ENCODE results near the gene AQP6.

The AQP6 gene

DNA sequence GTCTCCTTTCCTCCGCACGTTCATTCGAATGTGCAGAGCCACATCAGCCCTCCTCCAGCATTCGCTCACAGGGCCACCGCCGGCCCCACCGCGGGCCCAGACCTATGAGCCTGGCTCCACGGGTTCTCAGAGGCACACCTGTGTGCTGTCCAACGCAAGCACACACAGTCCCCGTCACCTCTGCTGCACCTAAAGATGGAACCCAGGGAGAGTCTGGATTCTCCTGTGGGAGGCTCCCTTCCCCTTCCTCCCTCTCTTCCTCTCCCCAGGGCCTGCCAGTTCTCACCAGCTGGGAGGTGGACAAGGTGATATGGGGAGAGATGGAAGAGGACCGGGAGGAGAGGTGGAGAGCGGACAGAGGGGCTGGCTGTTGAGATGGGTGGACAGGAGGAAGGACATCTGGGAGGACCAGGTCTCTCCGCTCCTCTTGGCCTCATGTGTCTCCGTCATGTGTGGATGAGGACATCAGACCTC, 4.9 kb upstream of the AQP6 start:
- peaks cover 59% of the 10 kb centered on the region for H3K27me3 ChIP-seq (ENCODE audit: insufficient read depth, low read length)
- no peak overlapping the region for H3K9ac ChIP-seq (ENCODE audit: low read depth, low read length)

DNA sequence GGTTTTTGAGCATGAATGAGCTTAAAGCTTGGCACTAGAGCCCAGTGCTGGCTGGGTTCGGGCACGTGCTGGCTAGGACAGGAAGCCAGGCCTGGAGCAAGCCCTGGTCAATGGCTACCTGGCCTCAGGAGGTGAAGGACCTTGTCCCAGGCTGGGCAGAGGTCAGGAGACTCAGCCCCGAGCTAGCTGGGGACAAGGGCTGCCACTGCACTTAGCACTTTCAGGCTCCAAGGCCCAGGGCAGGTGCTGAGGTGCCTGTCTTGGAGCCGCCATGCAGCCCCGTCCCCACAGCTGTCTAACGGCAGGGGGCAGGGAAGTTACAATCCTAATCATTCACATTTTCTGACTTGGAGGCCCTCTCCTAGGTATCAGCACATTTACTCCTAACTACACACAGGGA, 4.3 kb upstream of the AQP6 start:
- no peak overlapping the region for H3K27ac ChIP-seq (ENCODE audit: low read depth, low read length)
- peaks cover 59% of the 10 kb centered on the region for H3K27me3 ChIP-seq (ENCODE audit: insufficient read depth, low read length)
- peaks cover 7% of the 10 kb centered on the region; the same call in 1 of the 2 replicates for H3K4me1 ChIP-seq (ENCODE audit: insufficient read depth, low read length)
- H3K36me3 ChIP-seq (ENCODE audit: insufficient read depth, low read length) = no peaks in the 10 kb centered on the region
- WGBS = 81% methylated on average over 6 of the region's 6 CpGs
- no peak overlapping the region for H3K4me3 ChIP-seq (ENCODE audit: low read length)
- no peak overlapping the region for H3K9ac ChIP-seq (ENCODE audit: low read depth, low read length)
- H3K9me3 ChIP-seq (ENCODE audit: insufficient read depth, low read depth, low read length) = no peaks in the 10 kb centered on the region

More for the DNA sequence above, 4.9 kb upstream of the AQP6 start:
- Histone ChIP-seq H3K4me1 (ENCODE audit: insufficient read depth, low read length) (peaks cover 7% of the 10 kb centered on the region), H3K4me3 (ENCODE audit: low read length) (peak overlapping the region; percentile 51), H3K27ac (ENCODE audit: low read depth, low read length) (no peak overlapping the region), H3K9me3 (ENCODE audit: insufficient read depth, low read depth, low read length) (no peaks in the 10 kb centered on the region), H3K36me3 (ENCODE audit: insufficient read depth, low read length) (no peaks in the 10 kb centered on the region)
- WGBS = 47% methylated on average over 15 of the region's 15 CpGs

- Histone ChIP-seq H3K4me1 (ENCODE audit: insufficient read depth, low read length) (peaks cover 7% of the 10 kb centered on the region; the same call in 1 of the 2 replicates), H3K27me3 (ENCODE audit: insufficient read depth, low read length) (peaks cover 54% of the 10 kb centered on the region)
- WGBS = 96% methylated on average over 5 of the region's 5 CpGs
These were observed 3.7 kb upstream of the AQP6 start for GRCh38 chr12:49969027-49969426.

DNA sequence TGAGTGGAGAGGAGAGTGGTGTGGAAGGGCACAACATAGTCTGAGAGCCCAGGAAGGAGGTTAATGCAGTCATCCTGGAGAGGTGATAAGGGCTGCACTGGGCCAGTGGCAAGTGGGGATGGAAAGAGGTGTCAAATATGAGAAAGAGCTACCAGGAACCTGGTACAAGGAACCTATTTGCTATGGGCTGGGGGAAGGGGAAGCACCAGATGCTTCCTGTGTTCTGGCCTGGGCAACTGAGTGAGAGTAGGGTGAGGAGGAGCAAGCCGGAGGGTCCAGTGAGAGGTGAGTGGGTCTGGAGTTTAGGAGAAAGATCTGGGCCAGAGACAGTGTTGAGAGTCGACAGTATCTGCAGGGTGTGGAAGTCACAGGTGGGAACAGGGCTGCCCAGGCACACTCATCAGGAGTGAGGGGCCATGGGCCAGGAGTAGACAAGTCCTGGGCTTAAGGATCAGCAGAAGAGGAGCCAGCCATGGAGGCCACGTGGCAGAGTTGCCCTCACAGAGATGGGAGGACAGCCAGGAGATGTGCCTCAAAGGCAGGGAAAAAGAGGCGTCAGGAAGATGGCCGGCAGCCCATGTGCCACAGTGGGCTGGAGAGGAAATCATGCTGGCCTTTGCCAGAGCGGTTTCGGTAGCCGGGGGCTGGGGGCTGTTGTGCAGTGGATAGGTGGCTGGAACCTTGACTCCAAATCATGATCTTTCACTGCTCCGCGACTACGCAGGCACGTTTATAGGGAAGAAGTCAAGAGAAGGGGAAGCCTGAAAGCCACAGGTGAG, 2.9 kb upstream of the AQP6 start:
- Histone ChIP-seq H3K27me3 (ENCODE audit: insufficient read depth, low read length) (peaks cover 47% of the 10 kb centered on the region), H3K27ac (ENCODE audit: low read depth, low read length) (no peak overlapping the region), H3K9ac (ENCODE audit: low read depth, low read length) (no peak overlapping the region), H3K9me3 (ENCODE audit: insufficient read depth, low read depth, low read length) (no peaks in the 10 kb centered on the region), H3K36me3 (ENCODE audit: insufficient read depth, low read length) (no peaks in the 10 kb centered on the region), H3K4me1 (ENCODE audit: insufficient read depth, low read length) (peaks cover 7% of the 10 kb centered on the region; the same call in 1 of the 2 replicates), H3K4me3 (ENCODE audit: low read length) (no peak overlapping the region)
- WGBS = 90% methylated on average over 12 of the region's 12 CpGs

More at GRCh38 chr12:49969027-49969426, 3.7 kb upstream of the AQP6 start:
- Histone ChIP-seq H3K4me3 (ENCODE audit: low read length) (no peak overlapping the region), H3K9me3 (ENCODE audit: insufficient read depth, low read depth, low read length) (no peaks in the 10 kb centered on the region), H3K9ac (ENCODE audit: low read depth, low read length) (no peak overlapping the region), H3K27ac (ENCODE audit: low read depth, low read length) (no peak overlapping the region), H3K36me3 (ENCODE audit: insufficient read depth, low read length) (no peaks in the 10 kb centered on the region)

- no peaks in the 10 kb centered on the region for H3K36me3 ChIP-seq (ENCODE audit: insufficient read depth, low read length)
- H3K4me3 ChIP-seq (ENCODE audit: low read length) = no peak overlapping the region
- H3K4me1 ChIP-seq (ENCODE audit: insufficient read depth, low read length) = peaks cover 7% of the 10 kb centered on the region; the same call in 1 of the 2 replicates
- H3K9ac ChIP-seq (ENCODE audit: low read depth, low read length) = no peak overlapping the region
- WGBS = 79% methylated on average over 10 of the region's 10 CpGs
- H3K27ac ChIP-seq (ENCODE audit: low read depth, low read length) = no peak overlapping the region
- H3K27me3 ChIP-seq (ENCODE audit: insufficient read depth, low read length) = peaks cover 47% of the 10 kb centered on the region
- H3K9me3 ChIP-seq (ENCODE audit: insufficient read depth, low read depth, low read length) = no peaks in the 10 kb centered on the region
These were observed 2.1 kb upstream of the AQP6 start for GRCh38 chr12:49970658-49971057.

- 90% methylated on average over 6 of the region's 6 CpGs for WGBS
- Histone ChIP-seq H3K9me3 (ENCODE audit: insufficient read depth, low read depth, low read length) (no peaks in the 10 kb centered on the region), H3K27me3 (ENCODE audit: insufficient read depth, low read length) (peaks cover 45% of the 10 kb centered on the region), H3K27ac (ENCODE audit: low read depth, low read length) (no peak overlapping the region), H3K36me3 (ENCODE audit: insufficient read depth, low read length) (no peaks in the 10 kb centered on the region), H3K9ac (ENCODE audit: low read depth, low read length) (no peak overlapping the region), H3K4me3 (ENCODE audit: low read length) (no peak overlapping the region), H3K4me1 (ENCODE audit: insufficient read depth, low read length) (peaks cover 7% of the 10 kb centered on the region; the same call in 1 of the 2 replicates)
These were observed 1.6 kb upstream of the AQP6 start for GRCh38 chr12:49971141-49971540.

DNA sequence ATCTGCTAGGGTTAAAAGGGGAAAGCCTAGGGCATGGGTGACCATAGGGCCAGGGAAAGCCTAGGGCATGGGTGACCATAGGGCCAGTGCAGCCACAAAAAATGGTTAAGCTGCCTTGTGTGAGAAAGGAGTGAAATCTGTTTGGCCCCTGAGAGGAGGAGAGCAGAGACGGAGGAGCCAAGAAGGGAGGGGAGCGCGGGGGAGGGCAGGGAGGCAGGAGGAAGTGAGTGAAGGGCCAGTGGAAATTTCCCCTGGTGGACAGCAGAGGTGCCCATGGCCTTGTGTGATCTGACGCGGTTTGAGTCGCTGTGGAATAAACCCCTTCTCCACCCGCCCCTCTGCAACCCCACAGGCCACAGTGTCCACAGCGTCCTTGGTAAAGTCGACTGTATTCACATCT, 618 bp upstream of the AQP6 start:
- no peak overlapping the region for H3K9ac ChIP-seq (ENCODE audit: low read depth, low read length)
- H3K4me3 ChIP-seq (ENCODE audit: low read length) = no peak overlapping the region
- no peaks in the 10 kb centered on the region for H3K4me1 ChIP-seq (ENCODE audit: insufficient read depth, low read length)
- H3K27ac ChIP-seq (ENCODE audit: low read depth, low read length) = no peak overlapping the region
- no peaks in the 10 kb centered on the region for H3K9me3 ChIP-seq (ENCODE audit: insufficient read depth, low read depth, low read length)
- H3K36me3 ChIP-seq (ENCODE audit: insufficient read depth, low read length) = no peaks in the 10 kb centered on the region
- WGBS = 91% methylated on average over 9 of the region's 9 CpGs
- peaks cover 38% of the 10 kb centered on the region for H3K27me3 ChIP-seq (ENCODE audit: insufficient read depth, low read length)

DNA sequence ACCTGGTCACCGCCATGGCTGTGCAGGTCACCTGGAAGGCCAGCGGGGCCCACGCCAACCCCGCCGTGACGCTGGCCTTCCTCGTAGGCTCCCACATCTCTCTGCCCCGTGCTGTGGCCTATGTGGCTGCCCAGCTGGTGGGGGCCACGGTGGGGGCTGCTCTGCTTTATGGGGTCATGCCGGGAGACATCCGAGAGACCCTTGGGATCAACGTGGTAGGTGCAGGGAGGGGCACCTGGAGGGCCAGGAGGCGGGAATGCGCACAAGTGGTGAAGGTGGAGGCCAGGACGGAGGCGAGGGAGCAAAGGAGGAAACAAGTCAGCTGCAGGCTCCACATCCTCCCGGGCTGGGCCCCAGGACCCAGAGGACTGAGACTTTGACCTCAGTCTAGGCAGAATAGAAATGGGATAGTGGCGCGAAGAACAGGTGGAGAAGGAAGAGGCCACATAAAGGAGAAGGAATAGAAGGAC, 649 bp downstream of the AQP6 start:
- no peak overlapping the region for H3K27ac ChIP-seq (ENCODE audit: low read depth, low read length)
- H3K9ac ChIP-seq (ENCODE audit: low read depth, low read length) = no peak overlapping the region
- H3K4me1 ChIP-seq (ENCODE audit: insufficient read depth, low read length) = no peaks in the 10 kb centered on the region
- WGBS = 91% methylated on average over 19 of the region's 19 CpGs
- H3K27me3 ChIP-seq (ENCODE audit: insufficient read depth, low read length) = peaks cover 28% of the 10 kb centered on the region
- no peaks in the 10 kb centered on the region for H3K9me3 ChIP-seq (ENCODE audit: insufficient read depth, low read depth, low read length)
- H3K4me3 ChIP-seq (ENCODE audit: low read length) = no peak overlapping the region
- no peaks in the 10 kb centered on the region for H3K36me3 ChIP-seq (ENCODE audit: insufficient read depth, low read length)

GRCh38 chr12:49974231-49974675, 1.5 kb downstream of the AQP6 start:
- Histone ChIP-seq H3K4me3 (ENCODE audit: low read length) (no peak overlapping the region), H3K9ac (ENCODE audit: low read depth, low read length) (no peak overlapping the region), H3K27ac (ENCODE audit: low read depth, low read length) (no peak overlapping the region), H3K9me3 (ENCODE audit: insufficient read depth, low read depth, low read length) (no peaks in the 10 kb centered on the region), H3K4me1 (ENCODE audit: insufficient read depth, low read length) (peaks cover 7% of the 10 kb centered on the region), H3K27me3 (ENCODE audit: insufficient read depth, low read length) (peaks cover 21% of the 10 kb centered on the region), H3K36me3 (ENCODE audit: insufficient read depth, low read length) (no peaks in the 10 kb centered on the region)
- 78% methylated on average over 15 of the region's 15 CpGs for WGBS

DNA sequence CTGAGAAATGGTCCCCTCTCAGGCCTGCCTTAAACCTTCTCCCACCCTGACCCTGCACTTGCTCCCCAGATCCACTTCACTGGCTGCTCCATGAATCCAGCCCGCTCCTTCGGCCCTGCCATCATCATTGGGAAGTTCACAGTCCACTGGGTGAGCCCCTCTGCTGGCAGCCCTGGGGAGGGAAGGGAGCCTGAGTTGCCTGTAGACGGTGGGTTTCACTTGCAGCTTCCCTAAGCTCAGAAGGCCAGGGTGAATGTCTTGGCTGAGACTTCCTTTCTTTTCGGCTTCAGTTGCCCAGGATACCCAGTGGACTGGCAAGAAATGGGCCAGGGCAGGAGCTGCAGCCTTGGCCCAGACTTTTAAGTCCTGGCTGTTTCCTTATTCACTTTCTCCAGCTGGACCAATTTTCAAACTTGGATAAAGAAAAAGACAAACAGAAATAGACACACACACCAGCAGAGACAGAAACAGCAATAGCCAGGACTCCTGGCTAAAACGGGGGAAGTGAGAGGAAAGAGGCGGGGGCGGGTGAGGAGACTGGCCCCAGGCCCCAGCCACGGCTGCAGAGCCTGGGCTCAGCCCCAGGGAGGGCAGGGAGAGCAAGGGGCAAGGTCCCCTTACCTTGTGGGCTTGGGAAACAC, 2.0 kb downstream of the AQP6 start:
- Histone ChIP-seq H3K27ac (ENCODE audit: low read depth, low read length) (no peak overlapping the region), H3K27me3 (ENCODE audit: insufficient read depth, low read length) (peaks cover 18% of the 10 kb centered on the region; the same call in 1 of the 2 replicates), H3K36me3 (ENCODE audit: insufficient read depth, low read length) (no peaks in the 10 kb centered on the region), H3K4me1 (ENCODE audit: insufficient read depth, low read length) (peaks cover 7% of the 10 kb centered on the region), H3K9ac (ENCODE audit: low read depth, low read length) (no peak overlapping the region), H3K4me3 (ENCODE audit: low read length) (no peak overlapping the region), H3K9me3 (ENCODE audit: insufficient read depth, low read depth, low read length) (no peaks in the 10 kb centered on the region)
- 83% methylated on average over 8 of the region's 8 CpGs for WGBS

- Histone ChIP-seq H3K4me1 (ENCODE audit: insufficient read depth, low read length) (peaks cover 7% of the 10 kb centered on the region), H3K9me3 (ENCODE audit: insufficient read depth, low read depth, low read length) (no peaks in the 10 kb centered on the region), H3K36me3 (ENCODE audit: insufficient read depth, low read length) (no peaks in the 10 kb centered on the region), H3K27ac (ENCODE audit: low read depth, low read length) (no peak overlapping the region), H3K4me3 (ENCODE audit: low read length) (no peak overlapping the region), H3K9ac (ENCODE audit: low read depth, low read length) (no peak overlapping the region), H3K27me3 (ENCODE audit: insufficient read depth, low read length) (peaks cover 12% of the 10 kb centered on the region; the same call in 1 of the 2 replicates)
- WGBS = 69% methylated on average over 17 of the region's 17 CpGs
These were observed 2.6 kb downstream of the AQP6 start for GRCh38 chr12:49975318-49975761.

Measured in HUES64 (cell line).